GM06990 (cell line): Measurements from ENCODE around the gene MYO3A.
A peak's percentile ranks its signal among the peaks of the same experiment; 100 is the strongest.

Experiments
- DNase-seq: peaks from one replicate; pipeline ENCODE4 v3.0.0-alpha.2; 2011; ENCODE audit not compliant: insufficient read length; ENCODE audit errors: extremely low read depth
- H3K27me3 ChIP-seq: replicated peaks from 2 replicates; pipeline ENCODE4 v1.6.0; 2011; ENCODE audit warnings: low read length; ENCODE audit not compliant: control insufficient read depth, insufficient read depth
- H3K36me3 ChIP-seq: 2 replicates; pipeline ENCODE4 v1.5.1; 2011; ENCODE audit warnings: low read length; ENCODE audit not compliant: control insufficient read depth, insufficient read depth
- H3K4me3 ChIP-seq: replicated peaks from 2 replicates; pipeline ENCODE4 v1.5.1; 2011; ENCODE audit warnings: low read depth, mild to moderate bottlenecking, control low read depth, low read length
- CTCF ChIP-seq: IDR thresholded peaks from 2 replicates; pipeline ENCODE4 v1.5.1; 2011; ENCODE audit warnings: low read length, control low read depth, mild to moderate bottlenecking, inconsistent platforms; ENCODE audit not compliant: insufficient read depth, poor library complexity, severe bottlenecking

MYO3A gene

GRCh38 chr10:26112532-26112931 is 178.5 kb downstream of the MYO3A start:
- no peak for TF ChIP-seq CTCF

GRCh38 chr10:26138613-26139012 is 204.6 kb downstream of the MYO3A start:
- no peak overlapping the region for H3K4me3 ChIP-seq
- no peaks in the 10 kb centered on the region for H3K27me3 ChIP-seq
- H3K36me3 ChIP-seq: no peaks in the 10 kb centered on the region
- no peak for DNase-seq
- TF ChIP-seq CTCF: no peak

More at GRCh38 chr10:26112532-26112931, 178.5 kb downstream of the MYO3A start:
- no peaks in the 10 kb centered on the region for H3K27me3 ChIP-seq
- no peak overlapping the region for H3K4me3 ChIP-seq
- no peak for DNase-seq
- H3K36me3 ChIP-seq: no peaks in the 10 kb centered on the region

GRCh38 chr10:26156019-26156418 is 222.0 kb downstream of the MYO3A start:
- DNase-seq: no peak
- Histone ChIP-seq H3K36me3 (no peaks in the 10 kb centered on the region), H3K27me3 (no peaks in the 10 kb centered on the region), H3K4me3 (no peak overlapping the region)
- no peak for TF ChIP-seq CTCF

GRCh38 chr10:26157734-26158133 is 223.7 kb downstream of the MYO3A start:
- Histone ChIP-seq H3K36me3 (no peaks in the 10 kb centered on the region), H3K4me3 (no peak overlapping the region), H3K27me3 (no peaks in the 10 kb centered on the region)
- DNase-seq: no peak
- peak; percentile 14 for TF ChIP-seq CTCF

GRCh38 chr10:26169466-26169865 is 235.4 kb downstream of the MYO3A start:
- no peak for DNase-seq
- no peak overlapping the region for H3K4me3 ChIP-seq
- no peaks in the 10 kb centered on the region for H3K36me3 ChIP-seq
- no peaks in the 10 kb centered on the region; the same call in none of the 2 replicates for H3K27me3 ChIP-seq
- no peak for TF ChIP-seq CTCF

GRCh38 chr10:26172131-26172530 is 238.1 kb downstream of the MYO3A start:
- TF ChIP-seq CTCF: no peak
- no peak for DNase-seq
- H3K36me3 ChIP-seq: no peaks in the 10 kb centered on the region
- H3K27me3 ChIP-seq: no peaks in the 10 kb centered on the region; the same call in none of the 2 replicates
- H3K4me3 ChIP-seq: no peak overlapping the region
